ENCODE measurements around the gene LAIR1. TPM values are rescaled to one million over a fixed set of nuclear protein-coding genes. Genes with fewer than 3 reads are reported as not detected.

The LAIR1 gene
- total RNA-seq, 1 experiment from 2014 or later, result 0.37 TPM

DNA sequence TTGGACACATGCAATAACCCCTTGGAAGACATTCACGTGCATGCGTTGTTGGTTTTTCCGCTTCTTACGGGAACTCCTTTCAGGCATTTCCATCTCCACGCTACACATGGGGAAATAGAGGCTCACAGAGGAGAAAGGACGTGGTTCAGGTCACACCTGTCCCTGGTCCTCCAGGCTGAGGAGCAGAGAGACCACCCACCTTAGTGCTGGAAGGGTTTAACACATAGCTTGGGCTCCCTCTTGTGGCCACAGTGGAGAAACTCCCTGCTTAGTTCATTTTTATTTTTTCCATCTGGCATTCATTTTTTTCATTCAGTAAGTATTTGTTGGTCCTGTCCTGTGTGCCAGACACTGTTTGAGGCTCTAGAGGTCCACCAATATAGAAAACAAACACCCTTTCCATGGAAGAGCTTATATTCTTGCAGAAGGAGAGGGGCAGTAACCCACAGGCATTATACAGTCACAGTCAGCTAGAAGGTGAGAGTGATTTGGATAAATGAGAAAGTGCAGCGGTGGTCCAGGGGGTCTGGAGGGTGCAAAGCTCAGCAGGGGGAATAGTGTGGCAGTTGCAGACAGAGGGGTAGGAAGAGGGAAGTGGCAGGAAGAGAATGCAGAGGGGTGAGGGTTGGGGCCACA lies 26.3 kb upstream of the LAIR1 start:
- TF ChIP-seq, protein P1, sequence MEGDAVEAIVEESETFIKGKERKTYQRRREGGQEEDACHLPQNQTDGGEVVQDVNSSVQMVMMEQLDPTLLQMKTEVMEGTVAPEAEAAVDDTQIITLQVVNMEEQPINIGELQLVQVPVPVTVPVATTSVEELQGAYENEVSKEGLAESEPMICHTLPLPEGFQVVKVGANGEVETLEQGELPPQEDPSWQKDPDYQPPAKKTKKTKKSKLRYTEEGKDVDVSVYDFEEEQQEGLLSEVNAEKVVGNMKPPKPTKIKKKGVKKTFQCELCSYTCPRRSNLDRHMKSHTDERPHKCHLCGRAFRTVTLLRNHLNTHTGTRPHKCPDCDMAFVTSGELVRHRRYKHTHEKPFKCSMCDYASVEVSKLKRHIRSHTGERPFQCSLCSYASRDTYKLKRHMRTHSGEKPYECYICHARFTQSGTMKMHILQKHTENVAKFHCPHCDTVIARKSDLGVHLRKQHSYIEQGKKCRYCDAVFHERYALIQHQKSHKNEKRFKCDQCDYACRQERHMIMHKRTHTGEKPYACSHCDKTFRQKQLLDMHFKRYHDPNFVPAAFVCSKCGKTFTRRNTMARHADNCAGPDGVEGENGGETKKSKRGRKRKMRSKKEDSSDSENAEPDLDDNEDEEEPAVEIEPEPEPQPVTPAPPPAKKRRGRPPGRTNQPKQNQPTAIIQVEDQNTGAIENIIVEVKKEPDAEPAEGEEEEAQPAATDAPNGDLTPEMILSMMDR (IDR thresholded peaks at IDR 0.05), result peak; percentile 73
- TF ChIP-seq, protein P2, sequence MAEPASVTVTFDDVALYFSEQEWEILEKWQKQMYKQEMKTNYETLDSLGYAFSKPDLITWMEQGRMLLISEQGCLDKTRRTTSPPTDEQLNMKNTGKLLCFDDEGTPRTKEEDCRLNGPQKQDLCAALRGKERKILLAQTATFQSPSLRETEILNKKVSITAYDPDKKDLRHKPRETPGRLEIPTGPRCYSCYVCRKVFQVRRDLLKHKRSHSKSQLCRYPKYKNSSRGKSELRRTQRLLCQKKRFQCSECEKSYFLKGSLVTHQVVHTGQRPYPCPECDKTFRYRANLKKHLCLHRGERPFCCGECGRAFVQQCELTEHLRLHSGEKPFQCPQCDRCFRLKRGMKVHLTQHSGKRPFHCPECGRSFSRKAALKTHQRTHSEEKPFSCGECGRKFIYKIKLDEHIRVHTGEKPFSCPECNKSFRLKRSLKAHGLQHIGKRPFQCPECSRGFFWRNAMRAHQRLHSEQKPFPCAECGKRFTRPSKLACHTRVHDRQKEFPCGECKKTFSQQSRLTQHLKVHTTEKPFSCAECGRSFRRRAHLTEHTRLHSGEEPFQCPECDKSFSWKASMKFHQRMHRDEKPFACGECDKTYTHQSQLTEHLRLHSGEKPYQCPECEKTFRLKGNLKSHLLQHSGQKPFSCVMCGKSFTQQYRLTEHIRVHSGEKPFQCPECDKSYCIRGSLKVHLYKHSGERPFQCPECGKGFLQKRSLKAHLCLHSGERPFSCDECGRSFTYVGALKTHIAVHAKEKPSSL (CRISPR knock-in tag; conservative IDR thresholded peaks at IDR 0.05), result no peak
- TF ChIP-seq NR1H2 (CRISPR knock-in tag; IDR thresholded peaks at IDR 0.05), result no peak
- Mint-ChIP-seq H3K9me3 (no peaks in the 10 kb centered on the region), H3K27ac (peak overlapping the region; percentile 21; the same call in 1 of the 2 replicates), H3K4me3 (no peak overlapping the region), H3K4me1 (peaks cover 26% of the 10 kb centered on the region), H3K27me3 (ENCODE audit: low read depth) (peaks cover 43% of the 10 kb centered on the region), H3K36me3 (no peaks in the 10 kb centered on the region)
- ATAC-seq (peak; percentile 67), DNase-seq (ENCODE audit: low spot score) (peak; percentile 77)
- ChIA-PET CTCF (interaction anchor here (0.7 to 4.0 kb wide), 36 partner anchors 9 to 280 kb away, joined by 3 to 66 read pairs (median 5); partner anchors contain the start of genes LAIR1, LENG8, LENG9 and MBOAT7), POLR2A (interaction anchor here (0.6 kb wide), 2 partner anchors 29 to 226 kb away, joined by 4 to 7 read pairs; no protein-coding TSS in a partner anchor)

DNA sequence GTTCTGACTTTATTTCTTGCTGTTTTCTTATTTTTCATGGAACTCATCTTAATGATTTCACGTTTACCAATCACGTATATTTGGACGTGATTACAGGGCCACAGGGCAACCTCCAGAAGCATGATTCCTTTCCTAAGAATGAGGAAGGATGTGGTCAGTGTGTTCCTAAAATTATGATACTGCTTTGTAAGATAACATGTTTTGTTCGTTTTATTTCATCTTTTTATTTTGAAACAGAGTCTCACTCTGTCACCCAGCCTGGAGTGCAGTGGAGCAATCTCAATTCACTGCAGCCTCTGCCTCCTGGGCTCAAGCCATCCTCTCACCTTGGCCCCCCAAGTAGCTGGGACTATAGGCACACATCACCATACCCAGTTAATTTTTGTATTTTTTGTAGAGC lies 24.8 kb upstream of the LAIR1 start:
- TF ChIP-seq ZNF232 (CRISPR knock-in tag; IDR thresholded peaks at IDR 0.05), result no peak
- TF ChIP-seq MXD4 (CRISPR knock-in tag; IDR thresholded peaks at IDR 0.05; ENCODE audit: borderline replicate concordance), result no peak
- TF ChIP-seq CREM (CRISPR knock-in tag; IDR thresholded peaks at IDR 0.05), result no peak
- TF ChIP-seq, protein P3, sequence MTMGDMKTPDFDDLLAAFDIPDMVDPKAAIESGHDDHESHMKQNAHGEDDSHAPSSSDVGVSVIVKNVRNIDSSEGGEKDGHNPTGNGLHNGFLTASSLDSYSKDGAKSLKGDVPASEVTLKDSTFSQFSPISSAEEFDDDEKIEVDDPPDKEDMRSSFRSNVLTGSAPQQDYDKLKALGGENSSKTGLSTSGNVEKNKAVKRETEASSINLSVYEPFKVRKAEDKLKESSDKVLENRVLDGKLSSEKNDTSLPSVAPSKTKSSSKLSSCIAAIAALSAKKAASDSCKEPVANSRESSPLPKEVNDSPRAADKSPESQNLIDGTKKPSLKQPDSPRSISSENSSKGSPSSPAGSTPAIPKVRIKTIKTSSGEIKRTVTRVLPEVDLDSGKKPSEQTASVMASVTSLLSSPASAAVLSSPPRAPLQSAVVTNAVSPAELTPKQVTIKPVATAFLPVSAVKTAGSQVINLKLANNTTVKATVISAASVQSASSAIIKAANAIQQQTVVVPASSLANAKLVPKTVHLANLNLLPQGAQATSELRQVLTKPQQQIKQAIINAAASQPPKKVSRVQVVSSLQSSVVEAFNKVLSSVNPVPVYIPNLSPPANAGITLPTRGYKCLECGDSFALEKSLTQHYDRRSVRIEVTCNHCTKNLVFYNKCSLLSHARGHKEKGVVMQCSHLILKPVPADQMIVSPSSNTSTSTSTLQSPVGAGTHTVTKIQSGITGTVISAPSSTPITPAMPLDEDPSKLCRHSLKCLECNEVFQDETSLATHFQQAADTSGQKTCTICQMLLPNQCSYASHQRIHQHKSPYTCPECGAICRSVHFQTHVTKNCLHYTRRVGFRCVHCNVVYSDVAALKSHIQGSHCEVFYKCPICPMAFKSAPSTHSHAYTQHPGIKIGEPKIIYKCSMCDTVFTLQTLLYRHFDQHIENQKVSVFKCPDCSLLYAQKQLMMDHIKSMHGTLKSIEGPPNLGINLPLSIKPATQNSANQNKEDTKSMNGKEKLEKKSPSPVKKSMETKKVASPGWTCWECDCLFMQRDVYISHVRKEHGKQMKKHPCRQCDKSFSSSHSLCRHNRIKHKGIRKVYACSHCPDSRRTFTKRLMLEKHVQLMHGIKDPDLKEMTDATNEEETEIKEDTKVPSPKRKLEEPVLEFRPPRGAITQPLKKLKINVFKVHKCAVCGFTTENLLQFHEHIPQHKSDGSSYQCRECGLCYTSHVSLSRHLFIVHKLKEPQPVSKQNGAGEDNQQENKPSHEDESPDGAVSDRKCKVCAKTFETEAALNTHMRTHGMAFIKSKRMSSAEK (CRISPR knock-in tag; IDR thresholded peaks at IDR 0.05; ENCODE audit: borderline replicate concordance), result no peak
- TF ChIP-seq, protein P4, sequence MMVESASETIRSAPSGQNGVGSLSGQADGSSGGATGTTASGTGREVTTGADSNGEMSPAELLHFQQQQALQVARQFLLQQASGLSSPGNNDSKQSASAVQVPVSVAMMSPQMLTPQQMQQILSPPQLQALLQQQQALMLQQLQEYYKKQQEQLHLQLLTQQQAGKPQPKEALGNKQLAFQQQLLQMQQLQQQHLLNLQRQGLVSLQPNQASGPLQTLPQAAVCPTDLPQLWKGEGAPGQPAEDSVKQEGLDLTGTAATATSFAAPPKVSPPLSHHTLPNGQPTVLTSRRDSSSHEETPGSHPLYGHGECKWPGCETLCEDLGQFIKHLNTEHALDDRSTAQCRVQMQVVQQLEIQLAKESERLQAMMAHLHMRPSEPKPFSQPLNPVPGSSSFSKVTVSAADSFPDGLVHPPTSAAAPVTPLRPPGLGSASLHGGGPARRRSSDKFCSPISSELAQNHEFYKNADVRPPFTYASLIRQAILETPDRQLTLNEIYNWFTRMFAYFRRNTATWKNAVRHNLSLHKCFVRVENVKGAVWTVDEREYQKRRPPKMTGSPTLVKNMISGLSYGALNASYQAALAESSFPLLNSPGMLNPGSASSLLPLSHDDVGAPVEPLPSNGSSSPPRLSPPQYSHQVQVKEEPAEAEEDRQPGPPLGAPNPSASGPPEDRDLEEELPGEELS (CRISPR knock-in tag; IDR thresholded peaks at IDR 0.05), result no peak
- TF ChIP-seq, protein P5, sequence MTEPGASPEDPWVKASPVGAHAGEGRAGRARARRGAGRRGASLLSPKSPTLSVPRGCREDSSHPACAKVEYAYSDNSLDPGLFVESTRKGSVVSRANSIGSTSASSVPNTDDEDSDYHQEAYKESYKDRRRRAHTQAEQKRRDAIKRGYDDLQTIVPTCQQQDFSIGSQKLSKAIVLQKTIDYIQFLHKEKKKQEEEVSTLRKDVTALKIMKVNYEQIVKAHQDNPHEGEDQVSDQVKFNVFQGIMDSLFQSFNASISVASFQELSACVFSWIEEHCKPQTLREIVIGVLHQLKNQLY (CRISPR knock-in tag; IDR thresholded peaks at IDR 0.05), result no peak
- TF ChIP-seq, protein P6, sequence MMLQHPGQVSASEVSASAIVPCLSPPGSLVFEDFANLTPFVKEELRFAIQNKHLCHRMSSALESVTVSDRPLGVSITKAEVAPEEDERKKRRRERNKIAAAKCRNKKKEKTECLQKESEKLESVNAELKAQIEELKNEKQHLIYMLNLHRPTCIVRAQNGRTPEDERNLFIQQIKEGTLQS (CRISPR knock-in tag; conservative IDR thresholded peaks at IDR 0.05), result no peak
- no peak for TF ChIP-seq RELA (CRISPR knock-in tag; IDR thresholded peaks at IDR 0.05; ENCODE audit: borderline replicate concordance)
- TF ChIP-seq, protein P7, sequence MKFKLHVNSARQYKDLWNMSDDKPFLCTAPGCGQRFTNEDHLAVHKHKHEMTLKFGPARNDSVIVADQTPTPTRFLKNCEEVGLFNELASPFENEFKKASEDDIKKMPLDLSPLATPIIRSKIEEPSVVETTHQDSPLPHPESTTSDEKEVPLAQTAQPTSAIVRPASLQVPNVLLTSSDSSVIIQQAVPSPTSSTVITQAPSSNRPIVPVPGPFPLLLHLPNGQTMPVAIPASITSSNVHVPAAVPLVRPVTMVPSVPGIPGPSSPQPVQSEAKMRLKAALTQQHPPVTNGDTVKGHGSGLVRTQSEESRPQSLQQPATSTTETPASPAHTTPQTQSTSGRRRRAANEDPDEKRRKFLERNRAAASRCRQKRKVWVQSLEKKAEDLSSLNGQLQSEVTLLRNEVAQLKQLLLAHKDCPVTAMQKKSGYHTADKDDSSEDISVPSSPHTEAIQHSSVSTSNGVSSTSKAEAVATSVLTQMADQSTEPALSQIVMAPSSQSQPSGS (CRISPR knock-in tag; IDR thresholded peaks at IDR 0.05; ENCODE audit: borderline replicate concordance, low read depth), result no peak
- no peak for TF ChIP-seq HMGA2 (CRISPR knock-in tag; IDR thresholded peaks at IDR 0.05)
- TF ChIP-seq, protein P8, sequence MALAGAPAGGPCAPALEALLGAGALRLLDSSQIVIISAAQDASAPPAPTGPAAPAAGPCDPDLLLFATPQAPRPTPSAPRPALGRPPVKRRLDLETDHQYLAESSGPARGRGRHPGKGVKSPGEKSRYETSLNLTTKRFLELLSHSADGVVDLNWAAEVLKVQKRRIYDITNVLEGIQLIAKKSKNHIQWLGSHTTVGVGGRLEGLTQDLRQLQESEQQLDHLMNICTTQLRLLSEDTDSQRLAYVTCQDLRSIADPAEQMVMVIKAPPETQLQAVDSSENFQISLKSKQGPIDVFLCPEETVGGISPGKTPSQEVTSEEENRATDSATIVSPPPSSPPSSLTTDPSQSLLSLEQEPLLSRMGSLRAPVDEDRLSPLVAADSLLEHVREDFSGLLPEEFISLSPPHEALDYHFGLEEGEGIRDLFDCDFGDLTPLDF (CRISPR knock-in tag; IDR thresholded peaks at IDR 0.05), result no peak
- no peak for TF ChIP-seq EMX1 (CRISPR knock-in tag; IDR thresholded peaks at IDR 0.05)
- no peak for TF ChIP-seq GTF2I (CRISPR knock-in tag; conservative IDR thresholded peaks at IDR 0.05)
- POLR2A ChIA-PET, result no interaction called here
- DNase-seq (ENCODE audit: low spot score) (no peak), ATAC-seq (no peak)
- peaks cover 26% of the 10 kb centered on the region for H3K4me1 Mint-ChIP-seq
- no peak overlapping the region for H3K27ac Mint-ChIP-seq
- H3K4me3 Mint-ChIP-seq, result no peak overlapping the region
- CTCF ChIA-PET, result interaction anchor here (1.6 to 4.0 kb wide), 10 partner anchors 13 to 210 kb away, joined by 3 to 66 read pairs (median 8); partner anchors contain the start of genes LENG8, MBOAT7 and TTYH1
- no peaks in the 10 kb centered on the region for H3K9me3 Mint-ChIP-seq
- peaks cover 45% of the 10 kb centered on the region for H3K27me3 Mint-ChIP-seq (ENCODE audit: low read depth)
- H3K36me3 Mint-ChIP-seq, result no peaks in the 10 kb centered on the region
